ENCODE results near the gene RAB26. TPM values are rescaled to one million over a fixed set of nuclear protein-coding genes. Genes with fewer than 3 reads are reported as not detected.

RAB26 gene
- total and polyA plus RNA-seq, 2 experiments from 2014 or later = 0.71 TPM; not detected in 1

- Histone ChIP-seq H3K27me3 (replicated peaks; ENCODE audit: insufficient read depth) (no peaks in the 10 kb centered on the region), H4K20me1 (ENCODE audit: insufficient read depth) (no peaks in the 10 kb centered on the region), H3K9me3 (ENCODE audit: low read depth) (no peaks in the 10 kb centered on the region), H3F3A (ENCODE audit: insufficient read depth) (no peaks in the 10 kb centered on the region), H3K4me3 (no peak overlapping the region), H3K4me1 (ENCODE audit: insufficient read depth) (no peaks in the 10 kb centered on the region), H3K4me2 (ENCODE audit: unreplicated experiment) (no peak overlapping the region), H3K79me2 (ENCODE audit: insufficient read depth) (no peaks in the 10 kb centered on the region), H3K27ac (no peak overlapping the region), H2AFZ (no peak overlapping the region), H3K9me2 (ENCODE audit: insufficient read depth) (no peaks in the 10 kb centered on the region), H3K36me3 (ENCODE audit: low read depth) (no peaks in the 10 kb centered on the region), H3K9ac (no peak overlapping the region)
- no peak for DNase-seq
- in situ Hi-C loops (cut with MboI) = no loop called here
- TF ChIP-seq EZH2phosphoT487 (IDR thresholded peaks at IDR 0.05; ENCODE audit: insufficient read depth, low read depth) (no peak), EZH2 (IDR thresholded peaks at IDR 0.05; ENCODE audit: insufficient read depth, poor library complexity, severe bottlenecking) (no peak)
- WGBS, 2 experiments (ENCODE audit: low coverage in 1 of 2, low lambda C conversion rate in 2 of 2, missing lambda C conversion rate in 2 of 2) = 83 to 84% methylated on average over 19 of the region's 19 CpGs
These were observed 35.9 kb downstream of the RAB26 start for GRCh38 chr16:2184346-2184745.

DNA sequence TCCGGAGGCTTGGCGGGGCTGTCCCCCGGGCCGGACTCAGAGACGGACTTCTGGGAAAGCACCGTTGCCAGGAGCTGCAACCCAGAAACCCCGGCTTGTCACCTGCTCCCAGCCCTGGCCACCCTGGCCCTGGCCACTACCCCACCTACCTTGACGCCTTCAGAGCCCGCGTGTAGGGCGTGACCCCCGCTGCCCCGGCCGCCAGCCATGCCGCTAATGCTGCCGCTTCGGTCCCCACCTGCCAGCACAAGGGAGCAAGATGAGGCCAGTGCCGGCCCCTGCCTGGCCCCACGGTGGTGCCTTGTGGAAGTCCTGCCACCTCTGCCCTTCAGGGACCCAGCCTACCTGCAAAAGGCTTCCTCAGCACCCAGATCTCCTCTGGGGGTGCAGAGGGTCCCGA lies 36.5 kb downstream of the RAB26 start:
- Histone ChIP-seq H3F3A (ENCODE audit: insufficient read depth) (no peaks in the 10 kb centered on the region), H2AFZ (no peak overlapping the region), H4K20me1 (ENCODE audit: insufficient read depth) (no peaks in the 10 kb centered on the region), H3K27me3 (replicated peaks; ENCODE audit: insufficient read depth) (no peaks in the 10 kb centered on the region), H3K9me2 (ENCODE audit: insufficient read depth) (no peaks in the 10 kb centered on the region), H3K79me2 (ENCODE audit: insufficient read depth) (no peaks in the 10 kb centered on the region), H3K4me2 (ENCODE audit: unreplicated experiment) (no peak overlapping the region), H3K4me3 (no peak overlapping the region), H3K9ac (no peak overlapping the region), H3K36me3 (ENCODE audit: low read depth) (no peaks in the 10 kb centered on the region), H3K27ac (no peak overlapping the region), H3K9me3 (ENCODE audit: low read depth) (no peaks in the 10 kb centered on the region), H3K4me1 (ENCODE audit: insufficient read depth) (no peaks in the 10 kb centered on the region)
- WGBS, 2 experiments (ENCODE audit: low coverage in 1 of 2, low lambda C conversion rate in 2 of 2, missing lambda C conversion rate in 2 of 2) = 88 to 89% methylated on average over 18 to 19 of the region's 20 CpGs
- TF ChIP-seq EZH2 (IDR thresholded peaks at IDR 0.05; ENCODE audit: insufficient read depth, poor library complexity, severe bottlenecking) (no peak), EZH2phosphoT487 (IDR thresholded peaks at IDR 0.05; ENCODE audit: insufficient read depth, low read depth) (no peak)
- in situ Hi-C loops (cut with MboI) = no loop called here
- no peak for DNase-seq

GRCh38 chr16:2186064-2186463 lies 37.6 kb downstream of the RAB26 start:
- H3K9me3 ChIP-seq (ENCODE audit: low read depth) = no peaks in the 10 kb centered on the region
- no peaks in the 10 kb centered on the region for H3K9me2 ChIP-seq (ENCODE audit: insufficient read depth)
- no peaks in the 10 kb centered on the region for H3F3A ChIP-seq (ENCODE audit: insufficient read depth)
- no peak overlapping the region for H3K27ac ChIP-seq
- no peak for DNase-seq
- no peaks in the 10 kb centered on the region for H3K79me2 ChIP-seq (ENCODE audit: insufficient read depth)
- no peak overlapping the region for H3K4me2 ChIP-seq (ENCODE audit: unreplicated experiment)
- no peak overlapping the region for H3K9ac ChIP-seq
- no peaks in the 10 kb centered on the region for H3K36me3 ChIP-seq (ENCODE audit: low read depth)
- no peaks in the 10 kb centered on the region for H4K20me1 ChIP-seq (ENCODE audit: insufficient read depth)
- no peaks in the 10 kb centered on the region for H3K27me3 ChIP-seq (replicated peaks; ENCODE audit: insufficient read depth)
- TF ChIP-seq EZH2 (IDR thresholded peaks at IDR 0.05; ENCODE audit: insufficient read depth, poor library complexity, severe bottlenecking) (no peak), EZH2phosphoT487 (IDR thresholded peaks at IDR 0.05; ENCODE audit: insufficient read depth, low read depth) (no peak)
- H3K4me1 ChIP-seq (ENCODE audit: insufficient read depth) = no peaks in the 10 kb centered on the region
- no peak overlapping the region for H3K4me3 ChIP-seq
- in situ Hi-C loops (cut with MboI) = no loop called here
- no peak overlapping the region for H2AFZ ChIP-seq
- 78 to 80% methylated on average over 12 to 13 of the region's 13 CpGs for WGBS, 2 experiments (ENCODE audit: low coverage in 1 of 2, low lambda C conversion rate in 2 of 2, missing lambda C conversion rate in 2 of 2)

GRCh38 chr16:2186505-2186904 lies 38.1 kb downstream of the RAB26 start:
- in situ Hi-C loops (cut with MboI) = no loop called here
- TF ChIP-seq EZH2phosphoT487 (IDR thresholded peaks at IDR 0.05; ENCODE audit: insufficient read depth, low read depth) (no peak), EZH2 (IDR thresholded peaks at IDR 0.05; ENCODE audit: insufficient read depth, poor library complexity, severe bottlenecking) (no peak)
- Histone ChIP-seq H3K9me2 (ENCODE audit: insufficient read depth) (no peaks in the 10 kb centered on the region), H2AFZ (no peak overlapping the region), H3K27me3 (replicated peaks; ENCODE audit: insufficient read depth) (no peaks in the 10 kb centered on the region), H3K9me3 (ENCODE audit: low read depth) (no peaks in the 10 kb centered on the region), H3K36me3 (ENCODE audit: low read depth) (no peaks in the 10 kb centered on the region), H3K4me3 (no peak overlapping the region), H3K9ac (no peak overlapping the region), H3F3A (ENCODE audit: insufficient read depth) (no peaks in the 10 kb centered on the region), H4K20me1 (ENCODE audit: insufficient read depth) (no peaks in the 10 kb centered on the region), H3K4me2 (ENCODE audit: unreplicated experiment) (no peak overlapping the region), H3K79me2 (ENCODE audit: insufficient read depth) (no peaks in the 10 kb centered on the region), H3K27ac (no peak overlapping the region), H3K4me1 (ENCODE audit: insufficient read depth) (no peaks in the 10 kb centered on the region)
- 87 to 91% methylated on average over 15 to 20 of the region's 20 CpGs for WGBS, 2 experiments (ENCODE audit: low coverage in 1 of 2, low lambda C conversion rate in 2 of 2, missing lambda C conversion rate in 2 of 2)
- DNase-seq = no peak

GRCh38 chr16:2187212-2187611 lies 38.8 kb downstream of the RAB26 start:
- H3K4me2 ChIP-seq (ENCODE audit: unreplicated experiment) = no peak overlapping the region
- no peak overlapping the region for H2AFZ ChIP-seq
- DNase-seq = no peak
- no peaks in the 10 kb centered on the region for H3K9me3 ChIP-seq (ENCODE audit: low read depth)
- 75 to 82% methylated on average over 16 to 17 of the region's 17 CpGs for WGBS, 2 experiments (ENCODE audit: low coverage in 1 of 2, low lambda C conversion rate in 2 of 2, missing lambda C conversion rate in 2 of 2)
- no peaks in the 10 kb centered on the region for H3K79me2 ChIP-seq (ENCODE audit: insufficient read depth)
- no peak overlapping the region for H3K9ac ChIP-seq
- no peak overlapping the region for H3K27ac ChIP-seq
- no peaks in the 10 kb centered on the region for H3F3A ChIP-seq (ENCODE audit: insufficient read depth)
- no peaks in the 10 kb centered on the region for H3K27me3 ChIP-seq (replicated peaks; ENCODE audit: insufficient read depth)
- no peak for TF ChIP-seq EZH2 (IDR thresholded peaks at IDR 0.05; ENCODE audit: insufficient read depth, poor library complexity, severe bottlenecking)
- TF ChIP-seq EZH2phosphoT487 (IDR thresholded peaks at IDR 0.05; ENCODE audit: insufficient read depth, low read depth) = no peak
- no peaks in the 10 kb centered on the region for H3K4me1 ChIP-seq (ENCODE audit: insufficient read depth)
- H3K4me3 ChIP-seq = no peak overlapping the region
- in situ Hi-C loops (cut with MboI) = no loop called here
- H3K9me2 ChIP-seq (ENCODE audit: insufficient read depth) = no peaks in the 10 kb centered on the region
- no peaks in the 10 kb centered on the region for H3K36me3 ChIP-seq (ENCODE audit: low read depth)
- no peaks in the 10 kb centered on the region for H4K20me1 ChIP-seq (ENCODE audit: insufficient read depth)
